Liver (tissue), 9 donors: ENCODE measurements around the gene DVL1. TPM values are rescaled to one million over a fixed set of nuclear protein-coding genes. Genes with fewer than 3 reads are reported as not detected.

Experiments
- DNase-seq: peaks from one replicate; pipeline ENCODE4 v3.0.0-alpha.2; 2017; ENCODE audit warnings: low spot score
- H3K27ac ChIP-seq, 2 donors: one replicate each; pipeline ENCODE4 v1.7.0; 2013; ENCODE audit warnings: inconsistent platforms in 2 of 2, low read length in 2 of 2, control low read depth in 1 of 2, low read depth in 1 of 2, mild to moderate bottlenecking in 1 of 2
- H3K27me3 ChIP-seq, 4 donors: one replicate each; pipeline versions ENCODE4 v1.6.1 to v1.7.0; 2013; ENCODE audit warnings: low read length in 3 of 4, inconsistent platforms in 1 of 4, mild to moderate bottlenecking in 1 of 4, moderate library complexity in 1 of 4; ENCODE audit not compliant: control insufficient read depth in 4 of 4, insufficient read depth in 4 of 4
- H3K36me3 ChIP-seq, 4 donors: one replicate each; pipeline versions ENCODE4 v1.6.1 to v1.7.0; 2013; ENCODE audit warnings: low read length in 3 of 4, mild to moderate bottlenecking in 3 of 4, low read depth in 1 of 4, moderate library complexity in 1 of 4; ENCODE audit not compliant: control insufficient read depth in 4 of 4, insufficient read depth in 3 of 4
- H3K4me1 ChIP-seq, 4 donors: one replicate each; pipeline versions ENCODE4 v1.6.1 to v1.7.0; 2013; ENCODE audit warnings: low read length in 3 of 4, mild to moderate bottlenecking in 3 of 4, moderate library complexity in 1 of 4; ENCODE audit not compliant: control insufficient read depth in 4 of 4, insufficient read depth in 4 of 4
- H3K4me3 ChIP-seq, 3 donors: one replicate each; pipeline versions ENCODE4 v1.6.1 to v1.7.0; 2013; ENCODE audit warnings: low read length in 3 of 3, control low read depth in 1 of 3, low read depth in 1 of 3, mild to moderate bottlenecking in 1 of 3
- H3K9ac ChIP-seq, 2 donors: one replicate each; pipeline ENCODE4 v1.7.0; 2013; ENCODE audit warnings: low read length in 2 of 2, mild to moderate bottlenecking in 2 of 2, moderate library complexity in 2 of 2, control low read depth in 1 of 2, low read depth in 1 of 2
- H3K9me3 ChIP-seq, 4 donors: one replicate each; pipeline versions ENCODE4 v1.6.1 to v1.7.0; 2013; ENCODE audit warnings: low read length in 3 of 4; ENCODE audit not compliant: control insufficient read depth in 4 of 4
- ATF3 ChIP-seq: IDR thresholded peaks from 2 replicates; pipeline ENCODE4 v1.6.1; 2016; ENCODE audit warnings: antibody characterized with exemption
- CTCF ChIP-seq: fragments of 150-350 bp; IDR thresholded peaks from 2 replicates; pipeline ENCODE4 v1.5.1; 2017; ENCODE audit warnings: improper control_type of control experiment, low read depth, low read length; ENCODE audit not compliant: missing input control
- EGR1 ChIP-seq, 2 donors: IDR thresholded peaks; 2 replicates each; pipeline ENCODE4 v1.6.1; 2016 to 2018; ENCODE audit warnings: antibody characterized with exemption in 2 of 2, low read depth in 2 of 2
- FOXA1 ChIP-seq: IDR thresholded peaks from 2 replicates; pipeline ENCODE4 v1.6.1; 2016; ENCODE audit warnings: antibody characterized with exemption
- FOXA2 ChIP-seq: IDR thresholded peaks from 2 replicates; pipeline ENCODE4 v1.6.1; 2016; ENCODE audit warnings: antibody characterized with exemption
- GABPA ChIP-seq, 2 donors: IDR thresholded peaks in 1 of 2; conservative IDR thresholded peaks in 1 of 2; 2 replicates each; pipeline ENCODE4 v1.6.1; 2016; ENCODE audit warnings: antibody characterized with exemption in 2 of 2, mild to moderate bottlenecking in 1 of 2, moderate library complexity in 1 of 2
- HNF4A ChIP-seq, 2 donors: conservative IDR thresholded peaks; 2 replicates each; pipeline ENCODE4 v1.6.1; 2016; ENCODE audit warnings: antibody characterized with exemption in 2 of 2, mild to moderate bottlenecking in 2 of 2
- HNF4G ChIP-seq: IDR thresholded peaks from 2 replicates; pipeline ENCODE4 v1.6.1; 2016; ENCODE audit warnings: antibody characterized with exemption
- JUND ChIP-seq, 2 donors: IDR thresholded peaks; 2 replicates each; pipeline ENCODE4 v1.6.1; 2016; ENCODE audit warnings: antibody characterized with exemption in 2 of 2
- MAX ChIP-seq: IDR thresholded peaks from 2 replicates; pipeline ENCODE4 v1.6.1; 2016; ENCODE audit warnings: antibody characterized with exemption
- NR2F2 ChIP-seq: IDR thresholded peaks from 2 replicates; pipeline ENCODE4 v1.6.1; 2016; ENCODE audit warnings: antibody characterized with exemption
- RAD21 ChIP-seq, 2 donors: IDR thresholded peaks; 2 replicates each; pipeline ENCODE4 v1.6.1; 2016; ENCODE audit warnings: antibody characterized with exemption in 2 of 2, mild to moderate bottlenecking in 2 of 2
- REST ChIP-seq: IDR thresholded peaks from 2 replicates; pipeline ENCODE4 v1.6.1; 2016; ENCODE audit warnings: antibody characterized with exemption, mild to moderate bottlenecking
- RXRA ChIP-seq, 2 donors: IDR thresholded peaks; 2 replicates each; pipeline ENCODE4 v1.6.1; 2017 to 2018; ENCODE audit warnings: antibody characterized with exemption in 2 of 2, mild to moderate bottlenecking in 1 of 2
- SP1 ChIP-seq: IDR thresholded peaks from 2 replicates; pipeline ENCODE4 v1.6.1; 2018; ENCODE audit warnings: antibody characterized with exemption, mild to moderate bottlenecking
- TAF1 ChIP-seq: conservative IDR thresholded peaks from 2 replicates; pipeline ENCODE4 v1.6.1; 2016; ENCODE audit warnings: antibody characterized with exemption, mild to moderate bottlenecking
- YY1 ChIP-seq: IDR thresholded peaks from 2 replicates; pipeline ENCODE4 v1.6.1; 2016; ENCODE audit warnings: antibody characterized with exemption, mild to moderate bottlenecking
- ZBTB33 ChIP-seq: IDR thresholded peaks from 2 replicates; pipeline ENCODE4 v1.6.1; 2016; ENCODE audit warnings: antibody characterized with exemption
- WGBS: extraction: QIAGEN DNeasy Blood & Tissue Kit; methylation state at CpG from one replicate; pipeline ENCODE4 v1.1.7; 2013; 5-methylcytosine and 5-hydroxymethylcytosine counted together
- polyA plus RNA-seq, 2 donors: library from polyadenylated mRNA; stranded (reverse) in 1 of 2; unstranded in 1 of 2; fragments of 200-250 nt in 1 of 2; fragments of >200 nt in 1 of 2; fragmentation: Nextera tagmentation in 1 of 2; extraction: Ambion mirVana in 1 of 2; gene quantifications; one replicate each; pipeline versions ENCODE4 v1.2.1 to v1.2.3, GENCODE V29; 2013 to 2015
- total RNA-seq, 2 donors: library from RNA; depleted of rRNA; stranded (reverse); fragments of >200 nt; gene quantifications; one replicate each; pipeline ENCODE4 v1.2.3, GENCODE V29; 2014
- donor health status: healthy.
- donor health status: healthy.
- donor health status: healthy.
- donor health status: healthy.
- donor health status: healthy.

Gene DVL1
- total and polyA plus RNA-seq, 4 donors: 5.7 to 41.2 (median 24.8) TPM

- Histone ChIP-seq H3K27me3 (no peaks in the 10 kb centered on the region), H3K9ac (no peak overlapping the region), H3K36me3 (no peaks in the 10 kb centered on the region), H3K4me3 (no peak overlapping the region), H3K27ac (no peak overlapping the region), H3K9me3 (no peaks in the 10 kb centered on the region), H3K4me1 (peaks cover 4 to 22% (median 14%) of the 10 kb centered on the region in 4 donors)
- WGBS: 73% methylated on average over 50 of the region's 50 CpGs
- no peak for TF ChIP-seq TAF1
- no peak for TF ChIP-seq CTCF
- TF ChIP-seq RXRA (IDR thresholded peaks at IDR 0.05): no peak
- TF ChIP-seq YY1: no peak
- no peak for DNase-seq
Observed at GRCh38 chr1:1286313-1287261, 62.6 kb downstream of the DVL1 start.

GRCh38 chr1:1285611-1286311 lies 63.5 kb downstream of the DVL1 start:
- Histone ChIP-seq H3K27me3 (no peaks in the 10 kb centered on the region), H3K4me3 (no peak overlapping the region), H3K9ac (no peak overlapping the region), H3K9me3 (no peaks in the 10 kb centered on the region), H3K27ac (no peak overlapping the region), H3K4me1 (peaks cover 9 to 25% (median 18%) of the 10 kb centered on the region in 4 donors), H3K36me3 (no peaks in the 10 kb centered on the region)
- DNase-seq: no peak
- no peak for TF ChIP-seq SP1
- no peak for TF ChIP-seq HNF4A (conservative IDR thresholded peaks at IDR 0.05)
- no peak for TF ChIP-seq REST
- no peak for TF ChIP-seq EGR1 (IDR thresholded peaks at IDR 0.05; ENCODE audit: low read depth in 2 of 2)
- no peak for TF ChIP-seq YY1
- no peak for TF ChIP-seq TAF1
- no peak for TF ChIP-seq NR2F2
- no peak for TF ChIP-seq RXRA (IDR thresholded peaks at IDR 0.05)
- no peak for TF ChIP-seq FOXA1
- no peak for TF ChIP-seq GABPA (IDR thresholded peaks at IDR 0.05 in 1 of 2, conservative IDR thresholded peaks at IDR 0.05 in 1 of 2)
- no peak for TF ChIP-seq CTCF
- TF ChIP-seq ATF3: no peak
- no peak for TF ChIP-seq ZBTB33
- TF ChIP-seq RAD21 (IDR thresholded peaks at IDR 0.05): no peak
- no peak for TF ChIP-seq HNF4G
- TF ChIP-seq JUND (IDR thresholded peaks at IDR 0.05): no peak
- TF ChIP-seq FOXA2: no peak
- TF ChIP-seq MAX: no peak
- WGBS: 78% methylated on average over 37 of the region's 37 CpGs
